GM11168 (cell line): ENCODE data around the gene TMEM25.

Experiments used
- in situ Hi-C: fragments of 300-500 bp; cut with MboI; formaldehyde crosslinking; loops from one replicate; pipeline ENCODE4 v1.12.0; 2022; ENCODE audit warnings: low sequenced_read_pairs; ENCODE audit not compliant: unreplicated experiment

Gene TMEM25

GRCh38 chr11:118530683-118531596 lies at the start of gene TMEM25:
Gene TMEM25 (plus strand): TSS chr11:118531192. CDS start chr11:118531802, 610 bp downstream.
- in situ Hi-C loops: no loop called here

DNA sequence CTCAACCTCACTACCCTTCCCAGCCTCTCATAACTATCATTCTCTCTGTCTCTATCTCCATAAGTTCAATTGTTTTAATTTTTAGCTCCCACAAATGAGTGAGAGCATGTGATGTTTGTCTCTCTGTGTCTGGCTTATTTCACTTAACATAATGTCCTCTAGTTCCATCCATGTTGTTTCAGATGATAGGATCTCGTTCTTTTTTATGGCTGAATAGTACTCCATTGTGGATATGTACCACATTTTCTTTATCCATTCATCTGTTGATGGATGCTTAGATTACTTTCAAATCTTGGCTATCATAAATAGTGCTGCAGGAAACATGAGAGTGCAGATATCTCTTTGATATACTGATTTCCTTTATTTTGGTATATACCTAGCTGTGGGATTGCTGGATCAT lies 49.8 kb upstream of the TMEM25 start:
- in situ Hi-C loops: loop anchor here (25.0 kb wide), 1 partner anchor 94 kb away; no protein-coding TSS in a partner anchor

DNA sequence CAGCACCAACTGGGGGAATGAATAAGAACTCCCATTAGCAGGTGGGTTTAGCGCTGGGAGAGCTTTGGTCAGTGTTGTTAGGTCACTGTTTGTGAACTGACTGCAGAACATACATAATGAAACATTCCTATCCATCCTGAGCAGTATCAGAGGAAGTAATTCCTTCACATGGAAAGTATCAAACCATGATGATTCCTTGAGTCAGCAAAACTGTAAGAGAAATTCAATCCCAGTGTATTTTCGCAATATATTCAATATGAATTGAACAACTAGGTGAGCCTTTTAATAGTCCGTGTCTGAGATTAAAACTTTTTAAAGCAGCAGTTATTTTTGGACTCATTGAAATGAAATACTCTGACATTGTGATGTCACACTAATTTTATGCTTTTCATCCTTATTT lies 46.6 kb upstream of the TMEM25 start:
- in situ Hi-C loops: loop anchor here (25.0 kb wide), 1 partner anchor 97 kb away; no protein-coding TSS in a partner anchor

DNA sequence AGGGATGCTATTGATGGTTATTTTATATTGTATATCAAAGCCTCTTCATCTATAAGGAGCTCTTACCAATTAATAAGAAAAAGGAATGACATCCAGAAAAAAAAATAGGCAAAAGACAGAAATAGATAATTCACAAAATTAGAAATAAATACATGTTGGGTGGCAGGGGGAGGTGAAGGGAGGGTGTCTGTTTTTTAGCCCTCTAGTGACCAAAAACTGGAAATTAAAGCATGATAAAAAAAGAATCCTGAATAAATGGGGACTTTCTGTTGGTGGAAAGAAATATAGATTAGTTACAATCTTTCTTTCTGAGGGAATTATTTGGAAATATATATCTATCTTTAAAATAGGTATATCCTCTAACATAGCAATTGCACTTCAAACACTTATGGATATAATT lies 45.7 kb upstream of the TMEM25 start:
- in situ Hi-C loops: loop anchor here (25.0 kb wide), 1 partner anchor 98 kb away; no protein-coding TSS in a partner anchor

DNA sequence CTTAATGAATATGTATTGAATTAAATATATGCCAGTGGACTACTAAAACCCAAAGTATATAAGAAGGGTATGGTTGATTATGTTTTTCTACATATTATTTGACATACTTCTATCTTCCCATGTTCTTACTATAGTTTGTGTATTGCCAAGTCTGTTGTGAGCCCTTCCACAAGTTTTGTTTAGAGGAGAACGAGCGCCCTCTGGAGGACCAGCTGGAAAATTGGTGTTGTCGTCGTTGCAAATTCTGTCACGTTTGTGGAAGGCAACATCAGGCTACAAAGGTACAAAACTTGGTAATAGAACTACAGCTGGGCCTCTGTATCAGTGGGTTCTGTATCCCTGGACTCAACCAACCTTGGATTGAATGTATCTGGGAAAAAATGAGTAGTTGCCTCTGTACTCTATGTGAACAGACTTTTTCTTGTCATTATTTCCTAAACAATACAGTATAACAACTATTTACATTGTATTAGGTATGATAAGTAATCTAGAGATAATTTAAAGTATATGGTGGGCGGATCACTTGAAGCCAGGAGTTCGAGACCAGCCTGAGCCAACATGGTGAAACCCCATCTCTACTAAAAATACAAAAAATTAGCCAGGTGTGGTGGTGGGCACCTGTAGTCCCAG lies 42.4 kb upstream of the TMEM25 start:
- in situ Hi-C loops: loop anchor here (25.0 kb wide), 1 partner anchor 101 kb away; no protein-coding TSS in a partner anchor

GRCh38 chr11:118491041-118491440 lies 40.0 kb upstream of the TMEM25 start:
- in situ Hi-C loops: loop anchor here (25.0 kb wide), 1 partner anchor 104 kb away; no protein-coding TSS in a partner anchor

DNA sequence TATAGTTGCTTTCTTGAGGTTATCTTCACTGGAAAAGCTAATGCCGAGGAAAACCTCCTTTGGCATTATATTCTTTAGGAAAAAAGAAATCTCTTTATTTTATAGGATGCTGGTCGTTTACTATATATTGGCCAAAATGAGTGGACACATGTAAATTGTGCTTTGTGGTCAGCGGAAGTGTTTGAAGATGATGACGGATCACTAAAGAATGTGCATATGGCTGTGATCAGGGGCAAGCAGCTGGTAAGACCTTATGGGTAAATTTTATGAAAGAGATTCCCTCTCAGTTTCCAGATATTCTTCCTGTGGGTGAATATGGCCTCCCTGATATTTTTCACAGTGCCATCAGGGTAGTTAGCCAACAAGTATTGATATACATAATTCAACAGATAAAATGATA lies 33.2 kb upstream of the TMEM25 start:
- in situ Hi-C loops: loop anchor here (25.0 kb wide), 1 partner anchor 111 kb away; no protein-coding TSS in a partner anchor

- in situ Hi-C loops: loop anchor here (10.0 kb wide), 1 partner anchor 62 kb away; the partner anchor contains the start of gene IFT46
Observed at GRCh38 chr11:118503216-118503615, 27.8 kb upstream of the TMEM25 start.

DNA sequence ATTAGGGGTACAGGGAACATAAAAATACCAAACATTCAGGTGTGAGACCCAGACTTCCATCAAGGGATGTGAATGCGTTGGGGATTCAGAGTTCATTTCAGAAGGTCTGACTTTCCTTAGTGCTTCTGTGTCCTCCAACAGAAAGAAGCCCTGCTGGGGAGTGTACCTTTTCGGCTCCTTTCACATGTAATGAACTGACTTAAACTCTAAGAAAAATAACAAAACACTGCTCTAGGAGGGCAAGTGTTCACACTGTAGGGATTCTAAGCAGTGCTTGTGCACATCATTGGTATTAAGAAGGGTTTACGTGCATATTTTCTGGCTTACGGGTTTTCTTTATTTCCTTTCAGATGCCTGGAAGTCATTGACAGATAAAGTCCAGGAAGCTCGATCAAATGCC lies 19.4 kb upstream of the TMEM25 start:
- in situ Hi-C loops: no loop called here

- in situ Hi-C loops: no loop called here
Observed at GRCh38 chr11:118514103-118514502, 16.9 kb upstream of the TMEM25 start.

- in situ Hi-C loops: no loop called here
Observed at GRCh38 chr11:118519549-118519948, 11.4 kb upstream of the TMEM25 start.

DNA sequence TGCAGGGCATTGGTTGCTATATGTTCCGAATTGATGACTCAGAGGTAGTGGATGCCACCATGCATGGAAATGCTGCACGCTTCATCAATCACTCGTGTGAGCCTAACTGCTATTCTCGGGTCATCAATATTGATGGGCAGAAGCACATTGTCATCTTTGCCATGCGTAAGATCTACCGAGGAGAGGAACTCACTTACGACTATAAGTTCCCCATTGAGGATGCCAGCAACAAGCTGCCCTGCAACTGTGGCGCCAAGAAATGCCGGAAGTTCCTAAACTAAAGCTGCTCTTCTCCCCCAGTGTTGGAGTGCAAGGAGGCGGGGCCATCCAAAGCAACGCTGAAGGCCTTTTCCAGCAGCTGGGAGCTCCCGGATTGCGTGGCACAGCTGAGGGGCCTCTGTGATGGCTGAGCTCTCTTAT lies 9.1 kb upstream of the TMEM25 start:
- in situ Hi-C loops: no loop called here

- in situ Hi-C loops: no loop called here
Observed at GRCh38 chr11:118522571-118523072, 8.4 kb upstream of the TMEM25 start.

- in situ Hi-C loops: no loop called here
Observed at GRCh38 chr11:118524356-118524755, 6.6 kb upstream of the TMEM25 start.

DNA sequence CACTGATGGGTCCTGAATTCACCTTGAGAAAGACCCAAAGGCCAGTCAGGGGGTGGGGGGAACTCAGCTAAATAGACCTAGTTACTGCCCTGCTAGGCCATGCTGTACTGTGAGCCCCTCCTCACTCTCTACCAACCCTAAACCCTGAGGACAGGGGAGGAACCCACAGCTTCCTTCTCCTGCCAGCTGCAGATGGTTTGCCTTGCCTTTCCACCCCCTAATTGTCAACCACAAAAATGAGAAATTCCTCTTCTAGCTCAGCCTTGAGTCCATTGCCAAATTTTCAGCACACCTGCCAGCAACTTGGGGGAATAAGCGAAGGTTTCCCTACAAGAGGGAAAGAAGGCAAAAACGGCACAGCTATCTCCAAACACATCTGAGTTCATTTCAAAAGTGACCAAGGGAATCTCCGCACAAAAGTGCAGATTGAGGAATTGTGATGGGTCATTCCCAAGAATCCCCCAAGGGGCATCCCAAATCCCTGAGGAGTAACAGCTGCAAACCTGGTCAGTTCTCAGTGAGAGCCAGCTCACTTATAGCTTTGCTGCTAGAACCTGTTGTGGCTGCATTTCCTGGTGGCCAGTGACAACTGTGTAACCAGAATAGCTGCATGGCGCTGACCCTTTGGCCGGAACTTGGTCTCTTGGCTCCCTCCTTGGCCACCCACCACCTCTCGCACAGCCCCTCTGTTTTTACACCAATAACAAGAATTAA lies 6.1 kb upstream of the TMEM25 start:
- in situ Hi-C loops: no loop called here

GRCh38 chr11:118526688-118527087 lies 4.3 kb upstream of the TMEM25 start:
- in situ Hi-C loops: no loop called here

DNA sequence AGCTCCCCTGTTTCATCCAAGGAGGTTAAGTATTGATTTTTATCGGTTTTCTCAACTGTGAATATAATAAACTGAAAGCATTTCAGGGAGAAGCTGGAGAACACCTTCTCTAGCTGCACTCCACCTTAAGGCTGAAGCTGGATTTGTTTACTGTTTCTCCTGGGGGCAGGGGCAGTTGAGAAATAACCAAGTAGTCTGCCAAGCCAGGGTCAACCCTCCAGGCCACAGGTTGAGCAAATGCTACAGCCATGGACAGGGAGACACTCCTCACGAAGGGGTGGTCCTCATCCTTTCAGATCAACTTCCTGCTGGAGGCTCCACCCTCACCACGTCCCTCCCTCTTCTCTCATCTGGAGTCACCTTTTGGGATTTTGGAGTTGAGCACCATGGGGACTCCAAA lies 3.9 kb upstream of the TMEM25 start, which contains the start of gene TTC36:
TSS of gene TTC36 (plus strand) at position 366 of the 400 bp plus-strand sequence. CDS start at position 387, 21 bp downstream.
- in situ Hi-C loops: no loop called here

- in situ Hi-C loops: no loop called here
Observed at GRCh38 chr11:118528511-118528910, 2.5 kb upstream of the TMEM25 start.

DNA sequence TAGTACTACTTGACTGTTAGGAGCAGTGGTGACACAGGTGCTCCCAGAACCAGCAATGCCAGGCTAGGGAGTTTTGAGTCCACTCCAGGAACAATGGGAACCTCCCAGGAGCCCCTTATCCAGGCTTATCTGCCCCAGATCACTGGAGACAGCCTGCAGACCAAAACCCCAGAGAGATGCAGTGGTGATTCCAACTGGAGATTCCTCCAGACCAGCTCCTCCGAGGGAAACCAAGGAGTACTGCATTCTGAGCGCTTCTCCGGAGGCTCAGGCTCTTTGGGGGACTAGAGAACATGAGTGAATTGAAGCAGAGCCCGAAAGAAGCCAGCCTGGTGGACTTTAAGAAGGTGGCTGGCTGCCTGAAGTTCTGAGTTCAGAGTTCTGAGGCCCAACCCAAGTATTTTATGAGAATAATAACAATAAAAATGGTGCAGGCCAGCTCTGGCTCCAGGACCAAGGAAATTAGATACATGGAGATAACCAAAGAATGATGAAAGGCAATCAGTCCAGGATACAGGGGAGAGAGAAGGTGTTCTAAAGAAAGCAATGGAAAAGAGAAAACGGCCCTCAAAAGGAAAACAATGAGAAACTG lies 1.3 kb upstream of the TMEM25 start:
- in situ Hi-C loops: no loop called here
